Subcutaneous abdominal adipose tissue (tissue), 5 donors: ENCODE results near the gene EIF1AD.
"Not testable (repeated sequence)": the region's sequence is repeated elsewhere in the genome, so short reads cannot be mapped to it uniquely, and the experiment has no call there.

Source experiments
- H3K27ac ChIP-seq: one replicate; pipeline ENCODE4 v1.7.0; 2013; ENCODE audit warnings: low read depth, mild to moderate bottlenecking, inconsistent platforms, low read length, moderate library complexity
- H3K27me3 ChIP-seq, 5 donors: one replicate each; pipeline ENCODE4 v1.7.0; 2013; ENCODE audit warnings: low read length in 5 of 5, inconsistent platforms in 1 of 5; ENCODE audit not compliant: control insufficient read depth in 5 of 5, insufficient read depth in 4 of 5
- H3K36me3 ChIP-seq, 5 donors: one replicate each; pipeline ENCODE4 v1.7.0; 2013; ENCODE audit warnings: low read length in 5 of 5; ENCODE audit not compliant: control insufficient read depth in 5 of 5, insufficient read depth in 5 of 5
- H3K4me1 ChIP-seq, 5 donors: one replicate each; pipeline ENCODE4 v1.7.0; 2013; ENCODE audit warnings: low read length in 5 of 5, mild to moderate bottlenecking in 3 of 5, moderate library complexity in 1 of 5; ENCODE audit not compliant: control insufficient read depth in 5 of 5, insufficient read depth in 5 of 5
- H3K4me3 ChIP-seq, 5 donors: one replicate each; pipeline ENCODE4 v1.7.0; 2013; ENCODE audit warnings: low read length in 5 of 5, low read depth in 1 of 5
- H3K9ac ChIP-seq, 5 donors: one replicate each; pipeline ENCODE4 v1.7.0; 2013; ENCODE audit warnings: low read length in 5 of 5, mild to moderate bottlenecking in 4 of 5, moderate library complexity in 3 of 5
- H3K9me3 ChIP-seq, 5 donors: one replicate each; pipeline ENCODE4 v1.7.0; 2013; ENCODE audit warnings: low read length in 5 of 5; ENCODE audit not compliant: control insufficient read depth in 5 of 5
- donor health status: healthy.
- donor health status: healthy.
- donor health status: healthy.
- donor health status: healthy.
- donor health status: healthy.

Gene EIF1AD

GRCh38 chr11:66042996-66043906 is 41.3 kb upstream of the EIF1AD start:
- Histone ChIP-seq H3K4me3 (no peak overlapping the region), H3K27ac (no peak overlapping the region), H3K27me3 (peaks cover 0 to 9% (median 6%) of the 10 kb centered on the region in 5 donors), H3K36me3 (no peaks in the 10 kb centered on the region), H3K9me3 (no peaks in the 10 kb centered on the region), H3K4me1 (peaks cover 0 to 26% (median 9%) of the 10 kb centered on the region in 5 donors), H3K9ac (no peak overlapping the region)

- H3K4me3 ChIP-seq: no peak overlapping the region
- peaks cover 0 to 26% (median 9%) of the 10 kb centered on the region in 5 donors for H3K4me1 ChIP-seq
- no peaks in the 10 kb centered on the region for H3K36me3 ChIP-seq
- H3K9ac ChIP-seq: no peak overlapping the region
- no peak overlapping the region for H3K27ac ChIP-seq
- H3K27me3 ChIP-seq: peaks cover 0 to 2% (median 0%) of the 10 kb centered on the region in 5 donors
- no peaks in the 10 kb centered on the region for H3K9me3 ChIP-seq
These were observed 40.5 kb upstream of the EIF1AD start for GRCh38 chr11:66042227-66042995.

GRCh38 chr11:66039765-66040164 is 37.8 kb upstream of the EIF1AD start:
- peak overlapping the region; percentile 12 for H3K27ac ChIP-seq
- H3K4me1 ChIP-seq: peaks cover 0 to 26% (median 6%) of the 10 kb centered on the region in 5 donors
- no peaks in the 10 kb centered on the region for H3K36me3 ChIP-seq
- peaks cover 0 to 5% (median 0%) of the 10 kb centered on the region in 5 donors for H3K27me3 ChIP-seq
- no peak overlapping the region for H3K4me3 ChIP-seq
- H3K9ac ChIP-seq: peak overlapping the region in 2 of 5 donors; percentile 5 to 28
- no peaks in the 10 kb centered on the region for H3K9me3 ChIP-seq

- H3K9ac ChIP-seq: no peak overlapping the region
- H3K27me3 ChIP-seq: peaks cover 0 to 5% (median 0%) of the 10 kb centered on the region in 5 donors
- no peaks in the 10 kb centered on the region for H3K36me3 ChIP-seq
- H3K9me3 ChIP-seq: no peaks in the 10 kb centered on the region
- H3K27ac ChIP-seq: no peak overlapping the region
- no peak overlapping the region for H3K4me3 ChIP-seq
- H3K4me1 ChIP-seq: peaks cover 0 to 26% (median 6%) of the 10 kb centered on the region in 5 donors
These were observed 35.4 kb upstream of the EIF1AD start for GRCh38 chr11:66037327-66037726.

GRCh38 chr11:66036334-66036710 is 34.4 kb upstream of the EIF1AD start:
- Histone ChIP-seq H3K27ac (no peak overlapping the region), H3K9ac (no peak overlapping the region), H3K27me3 (peaks cover 0 to 5% (median 0%) of the 10 kb centered on the region in 5 donors), H3K9me3 (no peaks in the 10 kb centered on the region), H3K4me3 (no peak overlapping the region), H3K36me3 (no peaks in the 10 kb centered on the region), H3K4me1 (peaks cover 0 to 26% (median 6%) of the 10 kb centered on the region in 5 donors)

- peaks cover 0 to 5% (median 0%) of the 10 kb centered on the region in 5 donors for H3K27me3 ChIP-seq
- H3K27ac ChIP-seq: no peak overlapping the region
- H3K36me3 ChIP-seq: no peaks in the 10 kb centered on the region
- peaks cover 0 to 23% (median 6%) of the 10 kb centered on the region in 5 donors for H3K4me1 ChIP-seq
- H3K4me3 ChIP-seq: no peak overlapping the region
- no peak overlapping the region for H3K9ac ChIP-seq
- H3K9me3 ChIP-seq: no peaks in the 10 kb centered on the region
These were observed 33.8 kb upstream of the EIF1AD start for GRCh38 chr11:66035653-66036333.

- peaks cover 0 to 8% (median 0%) of the 10 kb centered on the region in 5 donors for H3K4me1 ChIP-seq
- peaks cover 0 to 5% (median 0%) of the 10 kb centered on the region in 5 donors for H3K27me3 ChIP-seq
- no peaks in the 10 kb centered on the region for H3K9me3 ChIP-seq
- no peak overlapping the region for H3K27ac ChIP-seq
- H3K9ac ChIP-seq: no peak overlapping the region
- H3K36me3 ChIP-seq: no peaks in the 10 kb centered on the region
- H3K4me3 ChIP-seq: no peak overlapping the region
These were observed 31.2 kb upstream of the EIF1AD start for GRCh38 chr11:66032957-66033735.

GRCh38 chr11:66026017-66026529 is 24.1 kb upstream of the EIF1AD start, which contains the start of gene CATSPER1:
TSS of gene CATSPER1 (minus strand) at chr11:66026479. CDS start at chr11:66026379, 100 bp downstream.
- Histone ChIP-seq H3K4me3 (no peak within 1 kb of the TSS), H3K9me3 (no peaks in the 10 kb centered on the region), H3K4me1 (peaks cover 3 to 17% (median 9%) of the 10 kb centered on the region in 5 donors), H3K36me3 (no peaks in the 10 kb centered on the region), H3K27ac (no peak within 1 kb of the TSS), H3K27me3 (peaks cover 0 to 5% (median 3%) of the 10 kb centered on the region in 5 donors), H3K9ac (no peak within 1 kb of the TSS)

GRCh38 chr11:66023186-66023440 is 21.2 kb upstream of the EIF1AD start:
- peaks cover 3 to 19% (median 9%) of the 10 kb centered on the region in 5 donors for H3K4me1 ChIP-seq
- not testable (repeated sequence) for H3K36me3 ChIP-seq, H3K9me3 ChIP-seq, H3K27me3 ChIP-seq, H3K9ac ChIP-seq, H3K4me3 ChIP-seq, H3K27ac ChIP-seq
